Urinary bladder (tissue), 4 donors: Measurements from ENCODE around the gene PPP1R17. TPM values are rescaled to one million over a fixed set of nuclear protein-coding genes. Genes with fewer than 3 reads are reported as not detected.

Experiments
- DNase-seq: peaks from one replicate; pipeline ENCODE4 v3.0.0-alpha.2; 2015; ENCODE audit errors: extremely low spot score
- H3K27ac ChIP-seq: one replicate; pipeline ENCODE4 v1.5.1; 2013; ENCODE audit warnings: low read depth, mild to moderate bottlenecking, moderate library complexity
- H3K36me3 ChIP-seq: one replicate; pipeline ENCODE4 v1.6.1; 2013; ENCODE audit warnings: mild to moderate bottlenecking, moderate library complexity; ENCODE audit not compliant: insufficient read depth
- H3K4me1 ChIP-seq: one replicate; pipeline ENCODE4 v1.6.1; 2013; ENCODE audit warnings: mild to moderate bottlenecking, moderate library complexity; ENCODE audit not compliant: insufficient read depth
- H3K4me3 ChIP-seq: one replicate; pipeline ENCODE4 v1.5.1; 2013; ENCODE audit warnings: low read depth, low read length
- WGBS: extraction: QIAGEN DNeasy Blood & Tissue Kit; methylation state at CpG from one replicate; pipeline ENCODE4 v1.1.7; 2013; 5-methylcytosine and 5-hydroxymethylcytosine counted together
- polyA plus RNA-seq: library from polyadenylated mRNA; stranded (reverse); fragments of 200-250 nt; gene quantifications from one replicate; pipeline ENCODE4 v1.2.3, GENCODE V29; 2013
- total RNA-seq: library from RNA; depleted of rRNA; stranded (reverse); fragments of >200 nt; gene quantifications from one replicate; pipeline ENCODE4 v1.2.3, GENCODE V29; 2014
- donor health status: healthy with polysubstance abuse.
- donor health status: healthy.

Gene PPP1R17
- total and polyA plus RNA-seq, 2 donors, result not detected

- 75% methylated on average over 3 of the region's 3 CpGs for WGBS
Measured at GRCh38 chr7:31724696-31725095, 37.7 kb downstream of the PPP1R17 start.

GRCh38 chr7:31729195-31729804 is 42.3 kb downstream of the PPP1R17 start:
- Histone ChIP-seq H3K27ac (no peak overlapping the region), H3K4me3 (no peak overlapping the region), H3K36me3 (no peaks in the 10 kb centered on the region), H3K4me1 (no peaks in the 10 kb centered on the region)
- 45% methylated on average over 3 of the region's 3 CpGs for WGBS
- no peak for DNase-seq

More at GRCh38 chr7:31724696-31725095, 37.7 kb downstream of the PPP1R17 start:
- no peaks in the 10 kb centered on the region for H3K4me1 ChIP-seq
- no peak overlapping the region for H3K27ac ChIP-seq
- DNase-seq, result no peak
- H3K36me3 ChIP-seq, result no peaks in the 10 kb centered on the region
- no peak overlapping the region for H3K4me3 ChIP-seq

DNA sequence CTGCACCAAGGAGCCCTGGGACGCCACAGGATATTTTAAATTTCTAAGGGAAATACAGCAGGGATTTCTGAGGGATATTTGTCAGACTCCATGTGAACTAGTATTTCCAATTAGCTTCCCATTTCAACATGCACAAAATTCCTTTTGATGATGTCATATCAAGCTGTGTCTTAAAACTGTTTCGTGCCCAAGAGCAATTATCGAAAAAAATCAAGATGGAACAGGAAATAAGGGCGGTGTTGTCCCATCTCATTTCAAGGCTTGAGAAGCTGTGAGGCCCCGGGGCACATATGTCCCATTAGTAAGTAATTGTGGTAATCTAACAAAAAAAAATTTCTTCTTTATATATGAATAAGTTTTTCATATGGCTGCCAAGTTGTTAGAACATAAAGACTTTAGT is 47.4 kb downstream of the PPP1R17 start:
- Histone ChIP-seq H3K4me1 (no peaks in the 10 kb centered on the region), H3K4me3 (no peak overlapping the region), H3K27ac (no peak overlapping the region), H3K36me3 (no peaks in the 10 kb centered on the region)
- 66% methylated on average over 5 of the region's 5 CpGs for WGBS
- DNase-seq, result no peak

GRCh38 chr7:31735991-31736982 is 49.3 kb downstream of the PPP1R17 start:
- H3K4me1 ChIP-seq, result no peaks in the 10 kb centered on the region
- peak; percentile 28 for DNase-seq
- no peak overlapping the region for H3K4me3 ChIP-seq
- 54% methylated on average over 11 of the region's 11 CpGs for WGBS
- no peaks in the 10 kb centered on the region for H3K36me3 ChIP-seq
- H3K27ac ChIP-seq, result no peak overlapping the region

GRCh38 chr7:31741852-31742251 is 54.8 kb downstream of the PPP1R17 start:
- no peak overlapping the region for H3K4me3 ChIP-seq
- H3K4me1 ChIP-seq, result no peaks in the 10 kb centered on the region
- 75% methylated on average over 4 of the region's 4 CpGs for WGBS
- no peak for DNase-seq
- H3K27ac ChIP-seq, result no peak overlapping the region
- H3K36me3 ChIP-seq, result no peaks in the 10 kb centered on the region

GRCh38 chr7:31744294-31744874 is 57.4 kb downstream of the PPP1R17 start:
- DNase-seq, result peak; percentile 40
- Histone ChIP-seq H3K4me1 (no peaks in the 10 kb centered on the region), H3K36me3 (no peaks in the 10 kb centered on the region), H3K27ac (no peak overlapping the region), H3K4me3 (no peak overlapping the region)
- WGBS, result 3% methylated on average over 4 of the region's 4 CpGs

DNA sequence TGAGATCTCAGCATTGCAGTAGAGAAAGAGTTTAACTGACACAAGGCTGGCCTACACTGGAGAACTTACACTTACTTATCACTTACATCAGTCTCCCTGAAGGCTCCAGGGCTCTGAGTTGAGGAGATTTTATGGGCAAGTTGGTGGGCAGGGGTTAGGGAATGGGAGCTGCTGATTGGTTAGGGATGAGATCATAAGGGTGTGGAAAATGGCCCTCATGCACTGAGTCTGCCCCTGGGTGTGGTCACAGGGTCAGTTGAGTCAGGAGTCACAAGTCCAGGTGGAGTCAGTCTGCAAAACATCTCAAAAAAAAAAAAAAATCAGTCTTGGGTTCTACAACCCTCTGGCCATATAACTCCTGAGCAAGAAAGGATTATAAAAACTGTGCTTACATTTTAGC is 60.5 kb downstream of the PPP1R17 start:
- Histone ChIP-seq H3K27ac (no peak overlapping the region), H3K36me3 (no peaks in the 10 kb centered on the region), H3K4me1 (no peaks in the 10 kb centered on the region), H3K4me3 (no peak overlapping the region)
- no peak for DNase-seq

DNA sequence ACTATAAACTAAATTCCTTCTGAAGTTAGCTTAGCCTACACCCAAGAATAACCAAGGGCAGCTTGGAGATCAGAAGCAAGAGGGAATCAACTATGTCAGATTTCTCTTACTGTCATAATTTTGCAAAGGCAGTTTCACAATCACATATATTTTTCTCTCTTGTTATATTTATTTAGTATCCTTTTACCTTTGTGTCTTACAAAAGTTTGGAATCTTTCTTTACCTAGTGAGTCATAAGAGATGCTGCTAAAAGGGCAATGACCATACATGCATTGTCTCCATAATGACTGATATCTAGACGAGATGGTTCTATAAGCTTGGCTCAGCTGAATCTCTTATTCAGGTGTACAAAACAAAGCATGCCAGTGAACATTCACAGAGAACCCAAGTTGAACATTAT is 61.1 kb downstream of the PPP1R17 start:
- no peaks in the 10 kb centered on the region for H3K4me1 ChIP-seq
- H3K4me3 ChIP-seq, result no peak overlapping the region
- no peak for DNase-seq
- no peaks in the 10 kb centered on the region for H3K36me3 ChIP-seq
- 87% methylated on average over 1 of the region's 1 CpG for WGBS
- H3K27ac ChIP-seq, result no peak overlapping the region

GRCh38 chr7:31751726-31752125 is 64.7 kb downstream of the PPP1R17 start:
- Histone ChIP-seq H3K27ac (no peak overlapping the region), H3K4me1 (no peaks in the 10 kb centered on the region), H3K36me3 (no peaks in the 10 kb centered on the region), H3K4me3 (no peak overlapping the region)
- DNase-seq, result no peak
- WGBS, result 84% methylated on average over 4 of the region's 4 CpGs

Other genes with a start within 250 kb of the PPP1R17 start
- gene ITPRID1, start 173.1 kb upstream of the PPP1R17 start, total RNA-seq, result not detected
- gene ITPRID1, start 173.1 kb upstream of the PPP1R17 start, polyA plus RNA-seq, result not detected